ENCODE results near the gene SUN1.

GRCh38 chr7:798921-799470 lies 33.3 kb upstream of the SUN1 start:
- TF ChIP-seq SIN3A (IDR thresholded peaks at IDR 0.05; ENCODE audit: borderline replicate concordance, insufficient read depth, low read length) (no peak), POLR2AphosphoS5 (IDR thresholded peaks at IDR 0.05; ENCODE audit: low read depth, low read length) (no peak), FOXP2 (optimal IDR thresholded peaks at IDR 0.05; ENCODE audit: borderline replicate concordance, extremely low read depth, extremely low read length, insufficient read depth) (no peak), REST (IDR thresholded peaks at IDR 0.05; ENCODE audit: insufficient read depth in 1 of 2, low read depth in 2 of 2, low read length in 2 of 2) (no peak), TAF1 (IDR thresholded peaks at IDR 0.05; ENCODE audit: borderline replicate concordance, insufficient read depth, low read length) (no peak)

Measured in PFSK-1 (cell line).